Thoracic aorta (tissue), 2 donors: ENCODE results near the gene MRPS12. TPM values are rescaled to one million over a fixed set of nuclear protein-coding genes. Genes with fewer than 3 reads are reported as not detected.
A peak's percentile ranks its signal among the peaks of the same experiment; 100 is the strongest.

Experiments used
- ATAC-seq: fragments of 150-250 bp; one replicate; pipeline ENCODE4 v1.8.0; 2017; ENCODE audit warnings: low read depth; ENCODE audit not compliant: insufficient number of reproducible peaks, low FRiP score
- DNase-seq: peaks from one replicate; pipeline ENCODE4 v3.0.0-alpha.2; 2020; ENCODE audit warnings: low spot score
- H3K27ac ChIP-seq, 2 donors: fragments of 200-600 bp; sonication (generic); 1 replicate in 1 of 2; 2 replicates in 1 of 2; pipeline ENCODE4 v1.5.1; 2016; ENCODE audit warnings: mild to moderate bottlenecking in 2 of 2, moderate library complexity in 2 of 2
- H3K27me3 ChIP-seq: fragments of 200-600 bp; sonication (generic); replicated peaks from 2 replicates; pipeline ENCODE4 v1.6.0; 2016; ENCODE audit warnings: mild to moderate bottlenecking; ENCODE audit not compliant: insufficient read depth
- H3K36me3 ChIP-seq: fragments of 200-600 bp; sonication (generic); one replicate; pipeline ENCODE4 v1.5.1; 2016
- H3K4me1 ChIP-seq, 2 donors: fragments of 200-600 bp; sonication (generic); 1 replicate in 1 of 2; 2 replicates in 1 of 2; pipeline versions ENCODE4 v1.5.1 to v1.6.0; 2016; ENCODE audit warnings: low read depth in 2 of 2, mild to moderate bottlenecking in 1 of 2; ENCODE audit not compliant: control insufficient read depth in 1 of 2
- H3K4me3 ChIP-seq: fragments of 200-600 bp; sonication (generic); 2 replicates; pipeline ENCODE4 v1.5.1; 2016; ENCODE audit warnings: mild to moderate bottlenecking
- H3K9me3 ChIP-seq: fragments of 200-600 bp; sonication (generic); 2 replicates; pipeline ENCODE4 v1.5.1; 2016
- CTCF ChIP-seq: fragments of 200-600 bp; sonication (generic); IDR thresholded peaks from one replicate; pipeline ENCODE4 v1.5.1; 2019; ENCODE audit warnings: antibody characterized with exemption
- total RNA-seq, 2 donors: library from RNA; depleted of rRNA; stranded (reverse); fragments of >200 nt; gene quantifications; one replicate each; pipeline versions ENCODE4 v1.1.0 to v1.2.3, GENCODE V29; 2016

The MRPS12 gene
- total RNA-seq, 2 donors from 2014 or later = 24.2 to 32.5 TPM

- peaks cover 0 to 9% of the 10 kb centered on the region in 2 donors for H3K4me1 ChIP-seq
- no peaks in the 10 kb centered on the region for H3K27me3 ChIP-seq
- H3K9me3 ChIP-seq = no peaks in the 10 kb centered on the region
- DNase-seq (peak; percentile 52), ATAC-seq (no peak)
- H3K4me3 ChIP-seq = peak overlapping the region; percentile 60
- H3K27ac ChIP-seq = no peak overlapping the region
- no peak for TF ChIP-seq CTCF
- H3K36me3 ChIP-seq = peaks cover 10% of the 10 kb centered on the region
These were observed 19.0 kb downstream of the MRPS12 start for GRCh38 chr19:38949580-38950367.

- no peak for ATAC-seq
- no peaks in the 10 kb centered on the region for H3K9me3 ChIP-seq
- TF ChIP-seq CTCF = no peak
- peaks cover 8% of the 10 kb centered on the region for H3K36me3 ChIP-seq
- no peaks in the 10 kb centered on the region for H3K27me3 ChIP-seq
- DNase-seq = no peak
- H3K4me1 ChIP-seq = peaks cover 0 to 9% of the 10 kb centered on the region in 2 donors
- H3K27ac ChIP-seq = no peak overlapping the region
- H3K4me3 ChIP-seq = no peak overlapping the region
These were observed 20.4 kb downstream of the MRPS12 start for GRCh38 chr19:38951187-38951586.

GRCh38 chr19:38952395-38953165 is 21.8 kb downstream of the MRPS12 start:
- no peaks in the 10 kb centered on the region for H3K36me3 ChIP-seq
- no peaks in the 10 kb centered on the region for H3K27me3 ChIP-seq
- H3K4me1 ChIP-seq = peaks cover 0 to 9% of the 10 kb centered on the region in 2 donors
- ATAC-seq (no peak), DNase-seq (no peak)
- H3K9me3 ChIP-seq = no peaks in the 10 kb centered on the region
- H3K27ac ChIP-seq = no peak overlapping the region
- H3K4me3 ChIP-seq = no peak overlapping the region
- TF ChIP-seq CTCF = no peak

- Histone ChIP-seq H3K4me1 (peaks cover 0 to 9% of the 10 kb centered on the region in 2 donors), H3K9me3 (no peaks in the 10 kb centered on the region), H3K36me3 (no peaks in the 10 kb centered on the region), H3K27me3 (no peaks in the 10 kb centered on the region), H3K4me3 (no peak overlapping the region), H3K27ac (no peak overlapping the region)
- DNase-seq (no peak), ATAC-seq (no peak)
- no peak for TF ChIP-seq CTCF
These were observed 22.9 kb downstream of the MRPS12 start for GRCh38 chr19:38953677-38954076.

- TF ChIP-seq CTCF = no peak
- no peak overlapping the region for H3K27ac ChIP-seq
- DNase-seq (no peak), ATAC-seq (no peak)
- no peaks in the 10 kb centered on the region for H3K36me3 ChIP-seq
- H3K9me3 ChIP-seq = no peaks in the 10 kb centered on the region
- H3K4me3 ChIP-seq = no peak overlapping the region
- no peaks in the 10 kb centered on the region for H3K27me3 ChIP-seq
- H3K4me1 ChIP-seq = no peaks in the 10 kb centered on the region
These were observed 25.5 kb downstream of the MRPS12 start for GRCh38 chr19:38956264-38956663.
